Measurements from ENCODE around the gene PCBD1. TPM values are rescaled to one million over a fixed set of nuclear protein-coding genes. Genes with fewer than 3 reads are reported as not detected.

PCBD1 gene
- total RNA-seq, 2 donors from 2014 or later: 40.5 to 67.7 TPM

- Histone ChIP-seq H3K9me3 (no peaks in the 10 kb centered on the region), H3K27ac (no peak overlapping the region), H3K27me3 (no peaks in the 10 kb centered on the region), H3K4me1 (no peaks in the 10 kb centered on the region), H3K36me3 (replicated peaks in 1 of 2; ENCODE audit: insufficient read depth in 1 of 2, low read depth in 2 of 2) (no peaks in the 10 kb centered on the region), H3K4me3 (no peak overlapping the region)
- WGBS, 2 donors: 71 to 73% methylated on average over 17 of the region's 17 CpGs
- intact Hi-C loops (cut with DNase I): loop anchor here (10.0 kb wide), 1 partner anchor 264 kb away; no protein-coding TSS in a partner anchor
- ATAC-seq (no peak), DNase-seq (no peak)
- TF ChIP-seq CTCF (IDR thresholded peaks at IDR 0.05) (no peak), POLR2A (IDR thresholded peaks at IDR 0.05) (no peak)
These were observed 42.1 kb upstream of the PCBD1 start for GRCh38 chr10:70930263-70931000.

GRCh38 chr10:70928140-70928539 is 39.8 kb upstream of the PCBD1 start:
- TF ChIP-seq CTCF (IDR thresholded peaks at IDR 0.05): no peak
- TF ChIP-seq POLR2A (IDR thresholded peaks at IDR 0.05): no peak
- 51 to 57% methylated on average over 7 to 8 of the region's 8 CpGs for WGBS, 2 donors
- Histone ChIP-seq H3K27me3 (no peaks in the 10 kb centered on the region), H3K4me1 (no peaks in the 10 kb centered on the region), H3K27ac (no peak overlapping the region), H3K9me3 (no peaks in the 10 kb centered on the region), H3K36me3 (replicated peaks in 1 of 2; ENCODE audit: insufficient read depth in 1 of 2, low read depth in 2 of 2) (no peaks in the 10 kb centered on the region), H3K4me3 (no peak overlapping the region)
- ATAC-seq: no peak
- no peak for DNase-seq
- intact Hi-C loops (cut with DNase I): no loop called here

GRCh38 chr10:70927189-70927943 is 39.0 kb upstream of the PCBD1 start:
- intact Hi-C loops (cut with DNase I): no loop called here
- DNase-seq (no peak), ATAC-seq (no peak)
- TF ChIP-seq POLR2A (IDR thresholded peaks at IDR 0.05) (no peak), CTCF (IDR thresholded peaks at IDR 0.05) (no peak)
- Histone ChIP-seq H3K9me3 (no peaks in the 10 kb centered on the region), H3K27ac (no peak overlapping the region), H3K27me3 (no peaks in the 10 kb centered on the region), H3K4me3 (no peak overlapping the region), H3K4me1 (no peaks in the 10 kb centered on the region), H3K36me3 (replicated peaks in 1 of 2; ENCODE audit: insufficient read depth in 1 of 2, low read depth in 2 of 2) (no peaks in the 10 kb centered on the region)
- 57 to 64% methylated on average over 13 of the region's 13 CpGs for WGBS, 2 donors

GRCh38 chr10:70926226-70927000 is 38.0 kb upstream of the PCBD1 start:
- Histone ChIP-seq H3K9me3 (no peaks in the 10 kb centered on the region), H3K27ac (no peak overlapping the region), H3K36me3 (replicated peaks in 1 of 2; ENCODE audit: insufficient read depth in 1 of 2, low read depth in 2 of 2) (no peaks in the 10 kb centered on the region), H3K4me1 (no peaks in the 10 kb centered on the region), H3K4me3 (no peak overlapping the region), H3K27me3 (no peaks in the 10 kb centered on the region)
- ATAC-seq (no peak), DNase-seq (no peak)
- intact Hi-C loops (cut with DNase I): no loop called here
- whole genome bisulfite sequencing, 2 donors: 68 to 72% methylated on average over 17 to 18 of the region's 18 CpGs
- TF ChIP-seq POLR2A (IDR thresholded peaks at IDR 0.05) (no peak), CTCF (IDR thresholded peaks at IDR 0.05) (no peak)
